ENCODE data around the gene PXYLP1. TPM values are rescaled to one million over a fixed set of nuclear protein-coding genes. Genes with fewer than 3 reads are reported as not detected.

Gene PXYLP1
- total RNA-seq, 1 donor from 2014 or later, result 37.6 TPM

DNA sequence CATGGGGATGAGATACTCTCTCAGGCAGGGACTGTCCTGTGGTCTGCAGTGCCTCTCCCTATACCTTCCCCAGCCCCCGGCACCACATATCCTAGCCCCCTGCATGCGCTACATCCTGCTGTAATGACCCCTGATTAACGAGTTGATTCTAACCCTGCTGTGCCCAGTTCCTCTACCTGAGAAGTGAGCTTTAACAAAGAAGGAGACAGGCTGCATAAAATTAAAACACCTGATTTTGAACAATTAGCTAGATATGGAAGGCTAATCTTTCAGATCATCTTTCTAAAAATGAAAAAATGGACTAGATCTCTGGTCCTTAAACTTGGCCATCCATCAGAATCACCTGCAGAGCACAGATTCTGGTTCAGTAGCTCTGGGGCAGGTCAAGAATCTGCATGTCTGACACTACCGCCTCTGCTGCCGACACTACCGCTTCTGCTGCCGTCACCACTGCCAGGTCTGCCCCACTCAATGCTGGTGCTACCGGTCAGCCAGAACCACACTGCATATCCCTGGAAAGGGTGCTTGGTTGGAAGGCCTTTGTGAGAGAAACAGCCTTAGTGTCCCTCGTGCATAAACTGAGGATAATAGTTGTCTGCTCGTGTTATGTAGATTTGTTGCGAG lies 103.1 kb downstream of the PXYLP1 start:
- peaks cover 38% of the 10 kb centered on the region for H3K4me1 Mint-ChIP-seq (ENCODE audit: low read depth)
- DNase-seq (ENCODE audit: low spot score, unreplicated experiment), result no peak
- H3K9me3 Mint-ChIP-seq (ENCODE audit: low read depth), result peaks cover 12% of the 10 kb centered on the region
- no peak overlapping the region for H3K4me3 Mint-ChIP-seq (ENCODE audit: low read depth)
- no peak overlapping the region for H3K27ac Mint-ChIP-seq
- peaks cover 2% of the 10 kb centered on the region for H3K36me3 Mint-ChIP-seq (ENCODE audit: insufficient read depth)
- peaks cover 13% of the 10 kb centered on the region for H3K27me3 Mint-ChIP-seq
- TF ChIP-seq, protein P1, sequence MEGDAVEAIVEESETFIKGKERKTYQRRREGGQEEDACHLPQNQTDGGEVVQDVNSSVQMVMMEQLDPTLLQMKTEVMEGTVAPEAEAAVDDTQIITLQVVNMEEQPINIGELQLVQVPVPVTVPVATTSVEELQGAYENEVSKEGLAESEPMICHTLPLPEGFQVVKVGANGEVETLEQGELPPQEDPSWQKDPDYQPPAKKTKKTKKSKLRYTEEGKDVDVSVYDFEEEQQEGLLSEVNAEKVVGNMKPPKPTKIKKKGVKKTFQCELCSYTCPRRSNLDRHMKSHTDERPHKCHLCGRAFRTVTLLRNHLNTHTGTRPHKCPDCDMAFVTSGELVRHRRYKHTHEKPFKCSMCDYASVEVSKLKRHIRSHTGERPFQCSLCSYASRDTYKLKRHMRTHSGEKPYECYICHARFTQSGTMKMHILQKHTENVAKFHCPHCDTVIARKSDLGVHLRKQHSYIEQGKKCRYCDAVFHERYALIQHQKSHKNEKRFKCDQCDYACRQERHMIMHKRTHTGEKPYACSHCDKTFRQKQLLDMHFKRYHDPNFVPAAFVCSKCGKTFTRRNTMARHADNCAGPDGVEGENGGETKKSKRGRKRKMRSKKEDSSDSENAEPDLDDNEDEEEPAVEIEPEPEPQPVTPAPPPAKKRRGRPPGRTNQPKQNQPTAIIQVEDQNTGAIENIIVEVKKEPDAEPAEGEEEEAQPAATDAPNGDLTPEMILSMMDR (IDR thresholded peaks at IDR 0.05; ENCODE audit: unreplicated experiment), result no peak

DNA sequence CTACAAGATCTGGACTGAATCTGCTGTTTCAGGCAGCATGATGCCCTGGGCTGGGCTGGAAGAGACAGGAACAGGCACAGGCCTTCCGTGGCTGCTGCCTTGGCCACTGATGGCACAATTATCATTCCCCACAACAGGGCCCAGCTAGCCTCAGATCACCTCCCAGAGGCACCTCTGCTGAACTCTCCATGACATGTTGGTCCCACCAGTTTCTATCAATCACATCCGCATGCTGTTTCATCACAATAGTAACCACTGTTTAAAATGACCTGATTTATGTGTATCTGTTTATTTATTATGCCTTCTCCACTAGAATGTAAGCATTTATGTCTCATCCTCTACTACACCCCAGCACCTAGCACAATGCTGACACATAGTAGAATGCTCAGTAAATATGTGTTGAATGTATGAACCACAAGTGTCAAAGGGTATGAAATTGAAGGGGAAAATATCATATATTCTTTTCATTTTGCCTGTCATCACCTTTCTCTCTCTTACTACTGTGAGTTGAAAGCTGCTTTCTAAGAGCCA lies 104.0 kb downstream of the PXYLP1 start:
- TF ChIP-seq, protein P1 (IDR thresholded peaks at IDR 0.05; ENCODE audit: unreplicated experiment), result no peak
- Mint-ChIP-seq H3K4me3 (ENCODE audit: low read depth) (no peak overlapping the region), H3K4me1 (ENCODE audit: low read depth) (peaks cover 38% of the 10 kb centered on the region), H3K36me3 (ENCODE audit: insufficient read depth) (peaks cover 2% of the 10 kb centered on the region), H3K27ac (no peak overlapping the region), H3K27me3 (peaks cover 13% of the 10 kb centered on the region), H3K9me3 (ENCODE audit: low read depth) (peaks cover 16% of the 10 kb centered on the region)
- DNase-seq (ENCODE audit: low spot score, unreplicated experiment), result no peak

DNA sequence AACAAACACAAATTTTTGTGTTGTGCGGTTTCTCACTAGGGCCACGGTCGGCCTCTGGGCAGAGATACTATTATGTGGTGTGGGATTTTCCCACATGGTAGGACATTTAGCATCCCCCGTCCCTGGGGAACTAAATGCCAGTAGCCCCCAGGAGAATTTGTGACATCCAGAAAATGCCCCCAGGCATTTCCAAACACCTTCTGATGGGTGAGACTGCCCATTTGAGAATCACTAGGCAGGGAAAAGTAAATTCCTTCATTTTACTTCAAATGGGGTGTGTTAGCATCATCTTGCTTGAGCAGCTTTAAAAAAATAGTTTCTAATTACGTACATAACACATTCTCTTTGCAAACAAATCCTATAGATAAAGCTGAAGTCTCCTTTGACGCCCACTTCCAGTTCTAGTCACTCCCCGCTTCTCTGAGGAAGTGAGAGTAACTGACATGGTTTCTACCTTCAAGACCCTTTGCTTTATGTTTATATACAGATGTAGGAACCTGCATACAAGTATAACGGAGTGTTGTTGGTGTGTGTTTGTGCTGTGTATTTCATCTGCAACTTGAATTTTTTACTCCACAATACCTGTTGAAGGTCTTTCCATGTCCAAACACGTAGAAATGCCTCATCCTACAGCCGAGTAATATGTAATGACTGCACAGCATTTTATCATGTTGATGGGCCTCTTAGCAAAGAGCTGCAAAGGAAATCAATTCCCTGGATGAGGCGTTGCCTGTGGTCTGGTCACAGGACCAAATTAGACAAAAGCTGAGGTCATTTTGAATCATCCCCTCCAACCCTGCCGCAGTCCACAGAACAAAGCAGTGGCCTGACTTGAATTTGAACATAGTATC lies 105.3 kb downstream of the PXYLP1 start:
- Mint-ChIP-seq H3K27me3 (peaks cover 9% of the 10 kb centered on the region), H3K4me1 (ENCODE audit: low read depth) (peaks cover 29% of the 10 kb centered on the region), H3K9me3 (ENCODE audit: low read depth) (peaks cover 22% of the 10 kb centered on the region), H3K36me3 (ENCODE audit: insufficient read depth) (peaks cover 2% of the 10 kb centered on the region), H3K4me3 (ENCODE audit: low read depth) (peak overlapping the region; percentile 31), H3K27ac (peak overlapping the region; percentile 93)
- DNase-seq (ENCODE audit: low spot score, unreplicated experiment), result no peak
- TF ChIP-seq, protein P1 (IDR thresholded peaks at IDR 0.05; ENCODE audit: unreplicated experiment), result no peak

DNA sequence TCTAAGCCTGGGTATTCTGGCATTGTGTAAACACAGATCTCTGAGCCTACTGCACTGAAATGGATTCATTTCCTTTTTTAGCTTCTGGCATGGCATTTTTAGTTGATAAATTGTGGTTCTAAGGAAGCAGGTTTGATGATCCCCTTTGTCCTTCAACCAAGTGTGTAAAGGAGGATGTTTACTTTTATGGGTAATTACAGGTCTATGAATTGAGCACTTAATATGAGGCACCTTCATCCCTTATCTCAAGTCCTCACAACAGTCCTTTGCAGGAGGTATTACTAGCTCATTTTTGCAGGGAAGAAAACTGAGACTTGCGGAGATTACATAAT lies 105.9 kb downstream of the PXYLP1 start:
- TF ChIP-seq, protein P1 (IDR thresholded peaks at IDR 0.05; ENCODE audit: unreplicated experiment), result no peak
- Mint-ChIP-seq H3K4me3 (ENCODE audit: low read depth) (peak overlapping the region; percentile 31), H3K27ac (peak overlapping the region; percentile 93), H3K27me3 (peaks cover 9% of the 10 kb centered on the region), H3K4me1 (ENCODE audit: low read depth) (peaks cover 23% of the 10 kb centered on the region), H3K9me3 (ENCODE audit: low read depth) (peaks cover 22% of the 10 kb centered on the region), H3K36me3 (ENCODE audit: insufficient read depth) (peaks cover 2% of the 10 kb centered on the region)
- DNase-seq (ENCODE audit: low spot score, unreplicated experiment), result no peak

DNA sequence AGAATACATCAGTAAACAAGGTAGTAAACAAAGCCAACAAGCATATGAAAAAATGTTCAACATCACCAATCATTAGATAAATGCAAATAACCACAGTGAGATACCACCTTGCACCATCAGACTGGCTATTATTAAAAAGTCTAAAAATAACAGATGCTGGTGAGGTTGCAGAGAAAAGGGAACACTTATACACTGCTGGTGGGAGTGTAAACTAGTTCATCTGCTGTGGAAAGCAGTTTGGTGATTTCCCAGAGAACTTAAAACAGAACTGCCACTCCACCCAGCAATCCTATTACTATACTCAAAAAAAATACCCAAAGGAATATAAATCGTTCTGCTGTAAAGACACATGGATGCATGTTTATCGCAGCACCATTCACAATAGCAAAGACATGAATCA lies 106.4 kb downstream of the PXYLP1 start:
- peaks cover 6% of the 10 kb centered on the region for H3K36me3 Mint-ChIP-seq (ENCODE audit: insufficient read depth)
- H3K4me3 Mint-ChIP-seq (ENCODE audit: low read depth), result no peak overlapping the region
- peaks cover 27% of the 10 kb centered on the region for H3K9me3 Mint-ChIP-seq (ENCODE audit: low read depth)
- TF ChIP-seq, protein P1 (IDR thresholded peaks at IDR 0.05; ENCODE audit: unreplicated experiment), result no peak
- peak overlapping the region; percentile 26 for H3K27ac Mint-ChIP-seq
- no peak for DNase-seq (ENCODE audit: low spot score, unreplicated experiment)
- peaks cover 9% of the 10 kb centered on the region for H3K27me3 Mint-ChIP-seq
- H3K4me1 Mint-ChIP-seq (ENCODE audit: low read depth), result peaks cover 22% of the 10 kb centered on the region

Measured in progenitor cell of endocrine pancreas (in vitro differentiated cells).